Measurements from ENCODE around the gene OR51M1.

Gene OR51M1, protein sequence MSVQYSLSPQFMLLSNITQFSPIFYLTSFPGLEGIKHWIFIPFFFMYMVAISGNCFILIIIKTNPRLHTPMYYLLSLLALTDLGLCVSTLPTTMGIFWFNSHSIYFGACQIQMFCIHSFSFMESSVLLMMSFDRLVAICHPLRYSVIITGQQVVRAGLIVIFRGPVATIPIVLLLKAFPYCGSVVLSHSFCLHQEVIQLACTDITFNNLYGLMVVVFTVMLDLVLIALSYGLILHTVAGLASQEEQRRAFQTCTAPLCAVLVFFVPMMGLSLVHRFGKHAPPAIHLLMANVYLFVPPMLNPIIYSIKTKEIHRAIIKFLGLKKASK

GRCh38 chr11:5383576-5383975 is at the start of gene OR51M1:
OR51M1 (plus strand) TSS chr11:5383812; CDS start chr11:5389399, 5,587 bp downstream.
- TF ChIP-seq TAF1 (IDR thresholded peaks at IDR 0.05; ENCODE audit: low read depth), result no peak

GRCh38 chr11:5335170-5335569 is 48.4 kb upstream of the OR51M1 start:
- TF ChIP-seq EGR1 (IDR thresholded peaks at IDR 0.05) (no peak), TEAD4 (IDR thresholded peaks at IDR 0.05) (no peak), REST (IDR thresholded peaks at IDR 0.05; ENCODE audit: low read depth) (no peak), USF1 (IDR thresholded peaks at IDR 0.05) (no peak), ZBTB7A (IDR thresholded peaks at IDR 0.05; ENCODE audit: low read depth) (no peak)

DNA sequence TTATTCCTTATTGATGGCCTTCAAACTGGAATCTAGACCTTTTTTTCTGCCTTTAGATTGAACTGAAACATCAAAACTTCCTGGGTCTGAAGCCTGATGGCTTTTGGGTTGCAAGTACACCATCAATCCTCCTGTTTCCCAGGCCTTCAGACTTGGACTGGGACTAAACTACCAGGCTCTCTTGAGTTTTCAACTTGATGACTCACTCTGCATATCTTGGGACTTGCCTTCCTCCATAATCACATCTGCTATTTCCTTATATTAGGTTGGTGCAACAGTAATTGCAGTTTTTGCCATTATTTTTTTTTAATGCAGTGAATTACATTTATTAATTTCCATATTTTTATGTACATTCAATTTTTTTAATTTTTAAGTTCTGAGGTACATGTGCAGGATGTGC is 47.3 kb upstream of the OR51M1 start:
- no peak for TF ChIP-seq EP300 (IDR thresholded peaks at IDR 0.05; ENCODE audit: borderline replicate concordance)
- no peak for TF ChIP-seq USF1 (IDR thresholded peaks at IDR 0.05)
- TF ChIP-seq TAF1 (IDR thresholded peaks at IDR 0.05; ENCODE audit: low read depth), result no peak

- TF ChIP-seq TEAD4 (IDR thresholded peaks at IDR 0.05), result no peak
- no peak for TF ChIP-seq FOXM1 (IDR thresholded peaks at IDR 0.05; ENCODE audit: borderline replicate concordance, low read depth)
These were observed 43.8 kb upstream of the OR51M1 start for GRCh38 chr11:5339771-5340322.

DNA sequence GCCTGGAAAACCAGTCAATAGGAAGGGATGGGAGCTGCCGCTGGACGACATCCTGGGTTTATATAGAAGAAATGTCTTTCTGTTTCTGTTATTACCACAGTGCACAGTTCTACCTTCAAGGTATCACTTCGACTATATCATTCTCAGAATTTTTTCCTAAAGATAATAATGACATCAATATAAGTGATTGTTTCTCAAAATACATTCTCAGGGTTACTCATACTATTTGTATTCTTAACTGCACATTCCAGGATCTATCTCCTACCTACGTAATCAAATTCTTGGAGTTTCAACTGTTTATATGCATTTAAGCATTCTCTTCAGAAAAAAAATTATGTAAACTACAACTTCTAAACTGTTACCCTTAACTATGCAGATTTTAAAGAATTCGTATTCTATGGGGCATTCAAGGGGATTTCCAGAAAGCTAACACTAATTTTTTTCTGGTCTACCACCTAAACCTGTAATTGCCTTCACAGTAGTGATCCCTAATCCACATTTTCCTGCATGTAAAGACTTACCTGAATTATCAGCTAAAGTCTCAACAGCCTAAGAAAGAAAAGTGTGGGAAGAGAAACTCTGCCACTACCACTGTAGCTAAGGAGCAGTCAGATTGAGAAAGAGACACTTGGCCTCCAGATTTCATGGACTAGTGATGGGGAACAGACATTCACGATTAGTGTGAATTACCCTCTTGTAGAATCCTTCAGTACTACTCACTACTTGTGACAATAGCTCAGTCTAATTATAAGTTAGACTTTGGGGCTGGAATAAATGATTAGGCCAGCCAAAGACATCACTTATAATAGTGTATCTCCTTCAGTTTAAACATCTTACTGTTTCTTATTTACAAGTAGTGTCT is 39.9 kb upstream of the OR51M1 start, which contains the start of gene OR51B5:
TSS of gene OR51B5 (minus strand) at position 51 of the 862 bp plus-strand sequence. CDS start at position 51, 0 bp downstream.
- TF ChIP-seq CREB1 (IDR thresholded peaks at IDR 0.05; ENCODE audit: low read depth) (no peak), RAD21 (IDR thresholded peaks at IDR 0.05; ENCODE audit: low read depth) (no peak), YY1 (IDR thresholded peaks at IDR 0.05; ENCODE audit: low read depth) (no peak), CEBPB (IDR thresholded peaks at IDR 0.05) (no peak), FOXM1 (IDR thresholded peaks at IDR 0.05; ENCODE audit: borderline replicate concordance, low read depth) (no peak), REST (IDR thresholded peaks at IDR 0.05; ENCODE audit: low read depth) (no peak), TAF1 (IDR thresholded peaks at IDR 0.05; ENCODE audit: low read depth) (no peak), ZBTB7A (IDR thresholded peaks at IDR 0.05; ENCODE audit: low read depth) (no peak), EGR1 (IDR thresholded peaks at IDR 0.05) (no peak), NFIC (IDR thresholded peaks at IDR 0.05) (no peak), USF1 (IDR thresholded peaks at IDR 0.05) (no peak), TEAD4 (IDR thresholded peaks at IDR 0.05) (no peak), TCF12 (IDR thresholded peaks at IDR 0.05; ENCODE audit: low read depth) (no peak)
- TF ChIP-seq, protein P1, sequence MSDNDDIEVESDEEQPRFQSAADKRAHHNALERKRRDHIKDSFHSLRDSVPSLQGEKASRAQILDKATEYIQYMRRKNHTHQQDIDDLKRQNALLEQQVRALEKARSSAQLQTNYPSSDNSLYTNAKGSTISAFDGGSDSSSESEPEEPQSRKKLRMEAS (IDR thresholded peaks at IDR 0.05), result no peak

DNA sequence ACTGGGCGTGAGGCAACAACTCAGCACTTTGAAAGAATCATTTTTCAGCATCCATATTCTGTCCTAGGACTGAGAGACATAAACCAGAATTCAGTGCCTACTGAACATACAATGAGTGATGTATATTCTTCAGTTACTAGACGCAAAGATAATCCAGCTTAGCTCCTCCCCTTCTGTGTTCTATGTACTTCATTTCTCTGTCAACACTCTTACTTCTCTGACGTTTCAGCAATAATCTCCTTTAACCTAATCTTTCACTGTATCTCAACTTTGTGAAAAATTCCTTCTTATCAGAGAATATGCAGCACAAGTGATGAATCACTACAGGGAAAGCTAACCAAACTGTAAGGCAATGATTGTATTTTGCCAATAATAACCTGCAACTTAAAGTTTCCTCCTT is 37.8 kb upstream of the OR51M1 start:
- no peak for TF ChIP-seq REST (IDR thresholded peaks at IDR 0.05; ENCODE audit: low read depth)
- no peak for TF ChIP-seq USF1 (IDR thresholded peaks at IDR 0.05)
- no peak for TF ChIP-seq TEAD4 (IDR thresholded peaks at IDR 0.05)
- TF ChIP-seq, protein P1 (IDR thresholded peaks at IDR 0.05), result no peak
- TF ChIP-seq TCF12 (IDR thresholded peaks at IDR 0.05; ENCODE audit: low read depth), result no peak
- TF ChIP-seq RAD21 (IDR thresholded peaks at IDR 0.05; ENCODE audit: low read depth), result no peak
- no peak for TF ChIP-seq NFIC (IDR thresholded peaks at IDR 0.05)
- TF ChIP-seq CEBPB (IDR thresholded peaks at IDR 0.05), result no peak
- TF ChIP-seq EGR1 (IDR thresholded peaks at IDR 0.05), result no peak
- TF ChIP-seq FOXM1 (IDR thresholded peaks at IDR 0.05; ENCODE audit: borderline replicate concordance, low read depth), result no peak
- TF ChIP-seq CREB1 (IDR thresholded peaks at IDR 0.05; ENCODE audit: low read depth), result no peak
- no peak for TF ChIP-seq EP300 (IDR thresholded peaks at IDR 0.05; ENCODE audit: borderline replicate concordance)
- no peak for TF ChIP-seq TAF1 (IDR thresholded peaks at IDR 0.05; ENCODE audit: low read depth)
- TF ChIP-seq ZBTB7A (IDR thresholded peaks at IDR 0.05; ENCODE audit: low read depth), result no peak
- TF ChIP-seq YY1 (IDR thresholded peaks at IDR 0.05; ENCODE audit: low read depth), result no peak

Measured in Ishikawa (cell line).